Thyroid gland (tissue), 4 donors: Measurements from ENCODE around the gene SUCLG2.

ENCODE experiments used
- POLR2A ChIP-seq, 2 donors: fragments of 450-650 bp; IDR thresholded peaks; one replicate each; pipeline ENCODE4 v1.6.1; 2017; ENCODE audit warnings: antibody characterized with exemption in 2 of 2, mild to moderate bottlenecking in 2 of 2, moderate library complexity in 1 of 2
- TF ChIP-seq, protein P1 (sequence below), 6 experiments: fragments of 200-600 bp in 3 of 6; fragments of 450-650 bp in 3 of 6; sonication (generic) in 3 of 6; IDR thresholded peaks; one replicate each; pipeline ENCODE4 v1.5.1; 2016 to 2019; ENCODE audit warnings: antibody characterized with exemption in 6 of 6, mild to moderate bottlenecking in 2 of 6, inconsistent platforms in 1 of 6, moderate library complexity in 1 of 6

DNA sequence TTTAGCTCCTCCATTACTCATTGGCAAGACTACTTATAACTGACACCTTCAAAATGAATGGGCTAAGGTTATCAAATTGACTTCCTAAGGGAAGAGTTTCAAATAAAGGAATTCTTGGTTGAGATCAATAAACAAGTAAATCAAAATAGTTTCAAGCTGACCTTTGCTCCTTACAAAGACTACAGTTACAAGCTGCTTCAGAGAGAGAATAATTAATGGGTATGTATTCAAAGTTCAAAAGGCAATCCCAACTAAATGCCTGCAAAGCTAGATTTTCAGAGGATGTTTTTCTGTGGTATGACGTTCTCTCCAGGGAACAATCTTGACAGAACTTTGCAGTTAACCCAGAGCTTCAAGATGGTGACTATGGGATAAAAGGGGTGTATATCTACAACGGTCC lies 153.7 kb downstream of the SUCLG2 start:
- TF ChIP-seq, protein P1, sequence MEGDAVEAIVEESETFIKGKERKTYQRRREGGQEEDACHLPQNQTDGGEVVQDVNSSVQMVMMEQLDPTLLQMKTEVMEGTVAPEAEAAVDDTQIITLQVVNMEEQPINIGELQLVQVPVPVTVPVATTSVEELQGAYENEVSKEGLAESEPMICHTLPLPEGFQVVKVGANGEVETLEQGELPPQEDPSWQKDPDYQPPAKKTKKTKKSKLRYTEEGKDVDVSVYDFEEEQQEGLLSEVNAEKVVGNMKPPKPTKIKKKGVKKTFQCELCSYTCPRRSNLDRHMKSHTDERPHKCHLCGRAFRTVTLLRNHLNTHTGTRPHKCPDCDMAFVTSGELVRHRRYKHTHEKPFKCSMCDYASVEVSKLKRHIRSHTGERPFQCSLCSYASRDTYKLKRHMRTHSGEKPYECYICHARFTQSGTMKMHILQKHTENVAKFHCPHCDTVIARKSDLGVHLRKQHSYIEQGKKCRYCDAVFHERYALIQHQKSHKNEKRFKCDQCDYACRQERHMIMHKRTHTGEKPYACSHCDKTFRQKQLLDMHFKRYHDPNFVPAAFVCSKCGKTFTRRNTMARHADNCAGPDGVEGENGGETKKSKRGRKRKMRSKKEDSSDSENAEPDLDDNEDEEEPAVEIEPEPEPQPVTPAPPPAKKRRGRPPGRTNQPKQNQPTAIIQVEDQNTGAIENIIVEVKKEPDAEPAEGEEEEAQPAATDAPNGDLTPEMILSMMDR (IDR thresholded peaks at IDR 0.05), result no peak
- TF ChIP-seq POLR2A (IDR thresholded peaks at IDR 0.05), result no peak
